ENCODE data around the gene NOS2.

- TF ChIP-seq, protein P1, sequence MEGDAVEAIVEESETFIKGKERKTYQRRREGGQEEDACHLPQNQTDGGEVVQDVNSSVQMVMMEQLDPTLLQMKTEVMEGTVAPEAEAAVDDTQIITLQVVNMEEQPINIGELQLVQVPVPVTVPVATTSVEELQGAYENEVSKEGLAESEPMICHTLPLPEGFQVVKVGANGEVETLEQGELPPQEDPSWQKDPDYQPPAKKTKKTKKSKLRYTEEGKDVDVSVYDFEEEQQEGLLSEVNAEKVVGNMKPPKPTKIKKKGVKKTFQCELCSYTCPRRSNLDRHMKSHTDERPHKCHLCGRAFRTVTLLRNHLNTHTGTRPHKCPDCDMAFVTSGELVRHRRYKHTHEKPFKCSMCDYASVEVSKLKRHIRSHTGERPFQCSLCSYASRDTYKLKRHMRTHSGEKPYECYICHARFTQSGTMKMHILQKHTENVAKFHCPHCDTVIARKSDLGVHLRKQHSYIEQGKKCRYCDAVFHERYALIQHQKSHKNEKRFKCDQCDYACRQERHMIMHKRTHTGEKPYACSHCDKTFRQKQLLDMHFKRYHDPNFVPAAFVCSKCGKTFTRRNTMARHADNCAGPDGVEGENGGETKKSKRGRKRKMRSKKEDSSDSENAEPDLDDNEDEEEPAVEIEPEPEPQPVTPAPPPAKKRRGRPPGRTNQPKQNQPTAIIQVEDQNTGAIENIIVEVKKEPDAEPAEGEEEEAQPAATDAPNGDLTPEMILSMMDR (IDR thresholded peaks at IDR 0.05; ENCODE audit: poor library complexity): no peak
- TF ChIP-seq EZH2 (IDR thresholded peaks at IDR 0.05; ENCODE audit: borderline replicate concordance): no peak
These were observed 58.3 kb downstream of the NOS2 start for GRCh38 chr17:27741971-27742575.

Data from hepatocyte (in vitro differentiated cells).